HCT116 (cell line): ENCODE measurements around the gene FAM171A1.

Source experiments
- CTCF ChIP-seq, 3 experiments: fragments of 200-600 bp in 1 of 3; sonication (generic) in 1 of 3; IDR thresholded peaks in 2 of 3; conservative IDR thresholded peaks in 1 of 3; 2 replicates each; pipeline ENCODE4 v1.5.1; 2012 to 2017; ENCODE audit warnings: low read depth in 2 of 3, low read length in 2 of 3, antibody characterized with exemption in 1 of 3, borderline replicate concordance in 1 of 3, control low read depth in 1 of 3, mild to moderate bottlenecking in 1 of 3, mixed read lengths in 1 of 3, mixed run types in 1 of 3, moderate library complexity in 1 of 3; ENCODE audit not compliant: insufficient read depth in 1 of 3
- EGR1 ChIP-seq: IDR thresholded peaks from 2 replicates; pipeline ENCODE4 v1.6.1; 2012; ENCODE audit warnings: low read depth
- JUND ChIP-seq: IDR thresholded peaks from 2 replicates; pipeline ENCODE4 v1.6.1; 2012
- MAX ChIP-seq: IDR thresholded peaks from 2 replicates; pipeline ENCODE4 v1.6.1; 2012
- RAD21 ChIP-seq: IDR thresholded peaks from 2 replicates; pipeline ENCODE4 v1.6.1; 2012; ENCODE audit warnings: low read depth, mild to moderate bottlenecking
- SIN3A ChIP-seq: IDR thresholded peaks from 2 replicates; pipeline ENCODE4 v1.6.1; 2012; ENCODE audit warnings: low read depth

- TF ChIP-seq CTCF (IDR thresholded peaks at IDR 0.05 in 2 of 3, conservative IDR thresholded peaks at IDR 0.05 in 1 of 3; ENCODE audit: borderline replicate concordance in 1 of 3, insufficient read depth in 1 of 3, low read depth in 2 of 3, low read length in 2 of 3) (no peak), JUND (no peak), SIN3A (no peak), MAX (no peak), RAD21 (no peak), EGR1 (no peak)
Measured at GRCh38 chr10:15228426-15228825, 142.7 kb downstream of the FAM171A1 start.
